HepG2 (cell line): ENCODE data around the gene DIPK1B. TPM values are rescaled to one million over a fixed set of nuclear protein-coding genes. Genes with fewer than 3 reads are reported as not detected.

Source experiments
- ARID2 ChIP-seq: sonication (generic); formaldehyde crosslinking; IDR thresholded peaks from 2 replicates; pipeline ENCODE4 v1.8.1; 2022; ENCODE audit warnings: mild to moderate bottlenecking, missing genetic modification reagents, borderline replicate concordance
- ATF7 ChIP-seq, 2 experiments: fragments of 450-650 bp in 1 of 2; sonication (generic) in 1 of 2; formaldehyde crosslinking in 1 of 2; IDR thresholded peaks; 2 replicates each; pipeline versions ENCODE4 v1.4.0 to v1.6.1; 2016 to 2020; ENCODE audit warnings: antibody characterized with exemption in 1 of 2, mild to moderate bottlenecking in 1 of 2, missing genetic modification reagents in 1 of 2
- HNF1B ChIP-seq: sonication (generic); formaldehyde crosslinking; IDR thresholded peaks from 2 replicates; pipeline ENCODE4 v1.5.1; 2020; ENCODE audit warnings: mild to moderate bottlenecking, moderate library complexity, missing genetic modification reagents
- KLF11 ChIP-seq: IDR thresholded peaks from 2 replicates; pipeline ENCODE4 v1.6.1; 2016; ENCODE audit warnings: missing compliant biosample characterization
- KLF13 ChIP-seq: sonication (generic); formaldehyde crosslinking; IDR thresholded peaks from 2 replicates; pipeline ENCODE4 v1.4.0; 2020; ENCODE audit warnings: mild to moderate bottlenecking, missing genetic modification reagents
- MAFK ChIP-seq, 2 experiments: IDR thresholded peaks in 1 of 2; conservative IDR thresholded peaks in 1 of 2; 2 replicates each; pipeline ENCODE4 v1.6.1; 2011; ENCODE audit warnings: improper control_type of control experiment in 2 of 2, low read length in 2 of 2
- PATZ1 ChIP-seq: sonication (generic); formaldehyde crosslinking; IDR thresholded peaks from 2 replicates; pipeline ENCODE4 v1.4.0; 2020; ENCODE audit warnings: missing genetic modification reagents
- TBP ChIP-seq: sonication (generic); formaldehyde crosslinking; IDR thresholded peaks from 2 replicates; pipeline ENCODE4 v1.5.0; 2020; ENCODE audit warnings: missing genetic modification reagents
- TGIF2 ChIP-seq: IDR thresholded peaks from 2 replicates; pipeline ENCODE4 v1.6.1; 2016; ENCODE audit warnings: control low read depth, missing compliant biosample characterization
- TRIM22 ChIP-seq: fragments of 450-650 bp; IDR thresholded peaks from 2 replicates; pipeline ENCODE4 v1.6.1; 2017
- YEATS2 ChIP-seq: sonication (generic); formaldehyde crosslinking; IDR thresholded peaks from 2 replicates; pipeline ENCODE4 v1.4.0; 2020; ENCODE audit warnings: missing genetic modification reagents, borderline replicate concordance
- ZNF124 ChIP-seq: sonication (generic); formaldehyde crosslinking; IDR thresholded peaks from 2 replicates; pipeline ENCODE4 v1.4.0; 2020; ENCODE audit warnings: missing genetic modification reagents
- ZNF20 ChIP-seq: sonication (generic); formaldehyde crosslinking; IDR thresholded peaks from 2 replicates; pipeline ENCODE4 v1.4.0; 2020; ENCODE audit warnings: mild to moderate bottlenecking, moderate library complexity, missing genetic modification reagents
- ZNF263 ChIP-seq: sonication (generic); formaldehyde crosslinking; IDR thresholded peaks from 2 replicates; pipeline ENCODE4 v1.4.0; 2020; ENCODE audit warnings: missing genetic modification reagents
- ZNF281 ChIP-seq: sonication (generic); formaldehyde crosslinking; IDR thresholded peaks from 2 replicates; pipeline ENCODE4 v1.4.0; 2020; ENCODE audit warnings: missing genetic modification reagents, borderline replicate concordance
- ZNF552 ChIP-seq: sonication (generic); formaldehyde crosslinking; IDR thresholded peaks from 2 replicates; pipeline ENCODE4 v1.9.0; 2022; ENCODE audit warnings: missing genetic modification reagents, mild to moderate bottlenecking, borderline replicate concordance
- ZNF563 ChIP-seq: sonication (generic); formaldehyde crosslinking; IDR thresholded peaks from 2 replicates; pipeline ENCODE4 v1.8.0; 2022; ENCODE audit warnings: mild to moderate bottlenecking, moderate library complexity, missing genetic modification reagents
- ZNF567 ChIP-seq: sonication (generic); formaldehyde crosslinking; IDR thresholded peaks from 2 replicates; pipeline ENCODE4 v1.8.1; 2023; ENCODE audit warnings: mild to moderate bottlenecking, missing genetic modification reagents, borderline replicate concordance
- polyA plus RNA-seq, 8 experiments: library from polyadenylated mRNA; depleted of rRNA in 3 of 8; stranded (reverse) in 7 of 8; unstranded in 1 of 8; fragments of >200 nt; fragmentation: Illumina TruSeq in 4 of 8; extraction: Trizol in 4 of 8; gene quantifications; 2 replicates each; pipeline versions ENCODE4 v1.2.1 to v1.2.3, GENCODE V29; 2011 to 2016; ENCODE audit warnings: low read depth in 4 of 8, missing spikeins in 1 of 8, mixed read lengths in 1 of 8; ENCODE audit not compliant: insufficient read depth in 1 of 8
- total RNA-seq, 5 experiments: library from RNA; depleted of rRNA; stranded (reverse); fragments of >200 nt; fragmentation: Illumina TruSeq; extraction: Trizol; gene quantifications; 2 replicates each; pipeline ENCODE4 v1.2.3, GENCODE V29; 2016; ENCODE audit warnings: low read depth in 1 of 5
- TF ChIP-seq, protein P1 (sequence below): sonication (generic); formaldehyde crosslinking; IDR thresholded peaks from 2 replicates; pipeline ENCODE4 v1.4.0; 2020; ENCODE audit warnings: missing genetic modification reagents, borderline replicate concordance
- TF ChIP-seq, protein P2 (sequence below): sonication (generic); formaldehyde crosslinking; IDR thresholded peaks from 2 replicates; pipeline ENCODE4 v1.8.1; 2023; ENCODE audit warnings: missing genetic modification reagents, mild to moderate bottlenecking, borderline replicate concordance

The DIPK1B gene
- total and polyA plus RNA-seq, 2 of the 13 experiments (the other 11 are each of a cell fraction or from before 2014, with no cell fraction given), result 0.18 to 3.9 TPM

DNA sequence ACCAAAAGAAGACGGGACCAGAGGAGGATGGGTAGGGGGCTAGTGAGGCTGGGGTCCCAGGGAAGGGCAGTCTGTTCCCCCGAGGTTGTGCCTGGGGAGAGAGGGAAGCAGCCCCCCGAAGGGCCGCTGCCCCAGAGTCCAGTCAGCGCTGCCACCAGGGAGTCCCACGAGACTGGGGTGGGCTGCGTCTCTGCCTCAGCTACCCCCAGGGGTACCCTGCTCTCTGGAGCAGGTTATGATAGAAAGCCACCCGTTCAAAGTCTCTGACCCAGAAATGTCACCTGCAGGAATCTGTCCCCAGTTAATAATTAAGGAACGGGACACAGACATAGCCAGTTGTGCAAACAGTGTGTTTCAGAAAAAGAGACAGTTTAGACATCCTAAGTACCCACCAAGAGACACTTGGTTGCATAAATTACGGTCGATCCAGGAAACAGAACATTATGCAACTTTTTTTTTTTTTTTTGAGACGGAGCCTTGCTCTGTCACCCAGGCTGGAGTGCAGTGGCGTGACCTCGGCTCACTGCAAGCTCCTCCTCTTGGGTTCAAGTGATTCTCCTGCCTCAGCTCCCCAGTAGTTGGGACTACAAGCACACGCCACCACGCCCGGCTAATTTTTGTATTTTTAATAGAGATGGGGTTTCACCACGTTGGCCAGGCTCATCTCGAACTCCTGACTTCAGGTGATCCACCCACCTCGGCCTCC, 14.4 kb upstream of the DIPK1B start (continued):
- TF ChIP-seq TBP (CRISPR knock-in tag) (no peak), KLF13 (CRISPR knock-in tag) (no peak), ZNF263 (CRISPR knock-in tag) (no peak; the same call in 1 of the 2 replicates), ATF7 (IDR thresholded peaks at IDR 0.05) (no peak), ATF7 (CRISPR knock-in tag; IDR thresholded peaks at IDR 0.05) (no peak; the same call in 1 of the 2 replicates), ZNF567 (CRISPR knock-in tag) (no peak), ARID2 (CRISPR knock-in tag) (no peak), ZNF563 (CRISPR knock-in tag) (no peak), YEATS2 (no peak), HNF1B (CRISPR knock-in tag) (peak; percentile 91), ZNF281 (CRISPR knock-in tag) (peak; percentile 12; the same call in 1 of the 2 replicates), ZNF124 (0 out of 2 replicates have a peak, but pooled peaks have one; percentile 52), ZNF20 (CRISPR knock-in tag) (no peak), ZNF552 (no peak), KLF11 (CRISPR knock-in tag) (no peak), PATZ1 (CRISPR knock-in tag) (peak; percentile 72; the same call in 1 of the 2 replicates), MAFK (conservative IDR thresholded peaks at IDR 0.05 in 1 of 2, IDR thresholded peaks at IDR 0.05 in 1 of 2; ENCODE audit: low read length in 2 of 2) (no peak), TRIM22 (no peak), TGIF2 (CRISPR knock-in tag) (no peak)
- TF ChIP-seq, protein P1, sequence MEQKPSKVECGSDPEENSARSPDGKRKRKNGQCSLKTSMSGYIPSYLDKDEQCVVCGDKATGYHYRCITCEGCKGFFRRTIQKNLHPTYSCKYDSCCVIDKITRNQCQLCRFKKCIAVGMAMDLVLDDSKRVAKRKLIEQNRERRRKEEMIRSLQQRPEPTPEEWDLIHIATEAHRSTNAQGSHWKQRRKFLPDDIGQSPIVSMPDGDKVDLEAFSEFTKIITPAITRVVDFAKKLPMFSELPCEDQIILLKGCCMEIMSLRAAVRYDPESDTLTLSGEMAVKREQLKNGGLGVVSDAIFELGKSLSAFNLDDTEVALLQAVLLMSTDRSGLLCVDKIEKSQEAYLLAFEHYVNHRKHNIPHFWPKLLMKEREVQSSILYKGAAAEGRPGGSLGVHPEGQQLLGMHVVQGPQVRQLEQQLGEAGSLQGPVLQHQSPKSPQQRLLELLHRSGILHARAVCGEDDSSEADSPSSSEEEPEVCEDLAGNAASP (CRISPR knock-in tag), result peak; percentile 86
- TF ChIP-seq, protein P2, sequence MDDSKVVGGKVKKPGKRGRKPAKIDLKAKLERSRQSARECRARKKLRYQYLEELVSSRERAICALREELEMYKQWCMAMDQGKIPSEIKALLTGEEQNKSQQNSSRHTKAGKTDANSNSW (CRISPR knock-in tag), result no peak
